ENCODE results near the gene DNAL1.
A peak's percentile ranks its signal among the peaks of the same experiment; 100 is the strongest.
"Not testable (repeated sequence)": the region's sequence is repeated elsewhere in the genome, so short reads cannot be mapped to it uniquely, and the experiment has no call there.

The DNAL1 gene

GRCh38 chr14:73644531-73645247 is at the start of gene DNAL1:
TSS of gene DNAL1 (plus strand) at chr14:73644986. CDS start at chr14:73645040, 54 bp downstream.
- peak; percentile 78 for DNase-seq (ENCODE audit: low read depth, low spot score)

- no peak for DNase-seq (ENCODE audit: low read depth, low spot score)
These were observed 45.3 kb upstream of the DNAL1 start for GRCh38 chr14:73599499-73599898.

GRCh38 chr14:73602994-73603393 is 41.8 kb upstream of the DNAL1 start:
- no peak for DNase-seq (ENCODE audit: low read depth, low spot score)

GRCh38 chr14:73606271-73606670 is 38.5 kb upstream of the DNAL1 start:
- DNase-seq (ENCODE audit: low read depth, low spot score): no peak

- DNase-seq (ENCODE audit: low read depth, low spot score): no peak
These were observed 37.5 kb upstream of the DNAL1 start for GRCh38 chr14:73607241-73607640.

- no peak for DNase-seq (ENCODE audit: low read depth, low spot score)
These were observed 34.1 kb upstream of the DNAL1 start for GRCh38 chr14:73610687-73611086.

GRCh38 chr14:73612339-73613045 is 32.3 kb upstream of the DNAL1 start, which contains the start of gene ACOT6:
TSS of gene ACOT6 (plus strand) at chr14:73612517. CDS start at chr14:73612572, 55 bp downstream.
- no peak for DNase-seq (ENCODE audit: low read depth, low spot score)

GRCh38 chr14:73613046-73613383 is 31.8 kb upstream of the DNAL1 start:
- DNase-seq (ENCODE audit: low read depth, low spot score): no peak

GRCh38 chr14:73613419-73613963 is 31.3 kb upstream of the DNAL1 start:
- DNase-seq (ENCODE audit: low read depth, low spot score): no peak

- DNase-seq (ENCODE audit: low read depth, low spot score): no peak
These were observed 28.0 kb upstream of the DNAL1 start for GRCh38 chr14:73616831-73617230.

- no peak for DNase-seq (ENCODE audit: low read depth, low spot score)
These were observed 25.3 kb upstream of the DNAL1 start for GRCh38 chr14:73619524-73619923.

GRCh38 chr14:73620268-73620667 is 24.5 kb upstream of the DNAL1 start:
- DNase-seq (ENCODE audit: low read depth, low spot score): no peak

- no peak for DNase-seq (ENCODE audit: low read depth, low spot score)
These were observed 21.2 kb upstream of the DNAL1 start for GRCh38 chr14:73623504-73624054.

- no peak for DNase-seq (ENCODE audit: low read depth, low spot score)
These were observed 19.1 kb upstream of the DNAL1 start for GRCh38 chr14:73625706-73626105.

- no peak for DNase-seq (ENCODE audit: low read depth, low spot score)
These were observed 17.6 kb upstream of the DNAL1 start for GRCh38 chr14:73627151-73627558.

GRCh38 chr14:73630009-73630780 is 14.6 kb upstream of the DNAL1 start:
- no peak for DNase-seq (ENCODE audit: low read depth, low spot score)

GRCh38 chr14:73633116-73634010 is 11.4 kb upstream of the DNAL1 start:
- no peak for DNase-seq (ENCODE audit: low read depth, low spot score)

- no peak for DNase-seq (ENCODE audit: low read depth, low spot score)
These were observed 10.6 kb upstream of the DNAL1 start for GRCh38 chr14:73634011-73634833.

- not testable (repeated sequence) for DNase-seq (ENCODE audit: low read depth, low spot score)
These were observed 8.4 kb upstream of the DNAL1 start for GRCh38 chr14:73636355-73636754.

- no peak for DNase-seq (ENCODE audit: low read depth, low spot score)
These were observed 7.0 kb upstream of the DNAL1 start for GRCh38 chr14:73637830-73638229.

Data from iPS DF 19.7 (cell line).